Suppressor macrophage treated with lipopolysaccharide for 4 hours (primary cell): ENCODE measurements around the gene ADAM10.

Experiments used
- DNase-seq: peaks from one replicate; pipeline ENCODE4 v3.0.0-alpha.2; 2020

ADAM10 gene

DNA sequence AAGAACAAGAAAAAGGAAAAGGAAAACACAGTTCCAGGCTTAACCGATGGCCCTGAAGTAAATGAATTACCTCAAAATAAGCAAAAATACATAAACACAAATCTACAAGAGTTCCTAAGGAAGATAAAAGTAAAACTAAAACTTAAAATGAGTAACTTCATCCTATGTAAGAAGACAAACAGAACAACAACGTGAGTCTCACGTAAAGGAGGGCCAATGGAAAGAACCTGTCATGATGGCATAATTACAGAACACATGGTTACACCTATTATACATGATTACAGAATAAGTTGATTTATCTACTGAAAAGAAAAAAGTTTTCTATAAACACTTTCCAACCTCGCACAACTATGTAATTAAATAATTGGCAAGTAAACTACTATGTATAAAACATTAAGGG, 42.1 kb downstream of the ADAM10 start:
- no peak for DNase-seq

DNA sequence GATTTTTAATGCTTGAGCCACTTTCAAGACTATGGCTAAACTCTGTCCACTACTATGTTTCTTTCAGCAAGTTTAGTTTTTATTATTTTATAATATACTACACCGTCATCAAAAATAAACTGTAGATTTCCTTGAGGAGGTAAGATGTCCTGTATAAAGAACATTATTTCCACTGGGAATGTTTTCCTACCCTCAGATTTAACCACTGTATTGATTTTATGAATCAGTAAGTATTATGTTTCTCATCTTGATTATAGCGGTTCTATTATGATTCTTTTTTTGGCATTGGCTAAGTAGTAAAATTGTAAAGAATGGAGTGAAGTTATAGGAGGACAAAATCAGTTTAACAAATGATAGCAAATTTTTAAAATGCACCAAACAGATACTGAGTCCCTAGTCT, 44.4 kb downstream of the ADAM10 start:
- DNase-seq: no peak

DNA sequence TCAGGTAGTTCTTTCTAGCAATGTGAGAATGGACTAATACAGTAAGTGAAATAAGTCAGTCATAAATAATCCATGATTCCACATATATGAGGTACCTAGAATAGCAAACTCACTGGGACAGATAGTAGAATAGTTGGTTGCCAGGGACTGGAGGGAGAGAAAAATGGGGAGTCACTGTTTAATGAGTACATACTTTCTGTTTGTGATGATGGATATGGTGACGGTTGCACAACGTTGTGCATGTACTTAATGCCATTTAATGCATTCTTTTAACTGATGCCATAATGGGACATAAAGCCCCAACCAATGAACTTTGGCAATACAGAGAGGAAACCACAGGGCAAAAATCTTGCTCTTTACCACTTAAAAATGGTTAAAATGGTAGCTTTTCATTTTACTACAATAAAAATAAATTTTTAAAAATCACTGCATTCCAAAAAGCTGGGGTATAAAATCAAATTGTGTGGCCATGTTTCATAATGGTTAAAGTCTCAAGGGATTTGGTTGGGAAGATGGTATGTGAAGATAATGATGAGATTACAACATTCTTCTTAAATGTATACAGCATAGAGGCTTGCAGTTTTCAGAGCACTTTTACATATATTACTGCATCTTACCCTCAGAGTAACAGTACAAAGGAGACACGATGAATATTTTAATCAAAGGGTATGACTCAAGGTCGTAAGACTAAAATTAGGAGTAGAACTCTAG, 45.2 kb downstream of the ADAM10 start:
- no peak for DNase-seq

DNA sequence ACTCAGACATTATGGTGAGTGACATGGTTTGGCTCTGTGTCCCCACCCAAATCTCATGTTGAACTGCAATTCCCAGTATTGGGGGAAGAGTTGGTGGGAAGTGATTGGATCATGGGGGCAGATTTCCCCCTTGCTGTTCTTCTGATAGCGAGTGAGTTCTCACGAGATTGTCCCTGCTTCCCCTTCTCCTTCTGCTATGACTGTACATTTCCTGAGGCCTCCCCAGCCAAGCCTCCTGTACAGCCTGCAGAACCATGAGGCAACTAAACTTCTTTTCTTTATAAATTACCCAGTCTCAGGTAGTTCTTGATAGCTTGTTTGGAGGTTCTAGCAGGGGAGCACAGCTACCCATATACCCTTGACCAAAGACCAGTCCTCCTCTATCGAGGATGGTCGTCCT, 45.9 kb downstream of the ADAM10 start:
- no peak for DNase-seq

DNA sequence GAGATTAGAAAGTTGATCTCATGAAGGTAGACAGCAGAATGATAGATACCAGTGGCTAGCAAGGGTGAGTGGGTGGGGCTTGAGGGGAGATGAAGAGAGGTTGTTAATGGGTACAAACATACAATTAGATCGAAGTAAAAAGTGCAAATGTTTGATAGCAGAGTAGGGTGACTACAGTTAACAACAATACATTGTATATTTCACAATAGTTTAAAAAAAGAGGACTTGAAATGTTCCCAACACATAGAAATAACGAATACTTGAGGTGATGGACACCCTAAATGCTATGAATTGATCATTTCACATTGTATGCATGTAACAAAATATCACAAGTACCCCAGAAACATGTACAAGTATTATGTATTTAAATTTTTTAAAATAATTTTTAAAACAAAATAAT, 47.3 kb downstream of the ADAM10 start:
- no peak for DNase-seq

DNA sequence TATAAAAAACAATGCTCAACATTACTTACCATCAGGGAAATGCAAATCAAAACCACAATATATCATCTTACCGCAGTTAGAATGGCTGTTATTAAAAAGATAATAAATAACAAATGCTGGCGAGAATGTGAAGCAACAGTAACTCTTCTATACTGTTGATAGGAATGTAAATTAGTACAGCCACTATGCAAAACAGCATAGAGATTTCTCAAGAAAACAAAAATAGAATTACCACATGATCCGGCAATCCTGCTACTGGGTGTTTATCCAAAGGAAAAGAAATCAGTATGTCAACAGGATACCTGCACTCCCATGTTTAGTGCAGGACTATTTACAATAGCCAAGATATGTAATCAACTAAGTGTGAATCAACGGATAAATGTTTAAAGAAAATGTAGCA, 48.1 kb downstream of the ADAM10 start:
- DNase-seq: no peak

DNA sequence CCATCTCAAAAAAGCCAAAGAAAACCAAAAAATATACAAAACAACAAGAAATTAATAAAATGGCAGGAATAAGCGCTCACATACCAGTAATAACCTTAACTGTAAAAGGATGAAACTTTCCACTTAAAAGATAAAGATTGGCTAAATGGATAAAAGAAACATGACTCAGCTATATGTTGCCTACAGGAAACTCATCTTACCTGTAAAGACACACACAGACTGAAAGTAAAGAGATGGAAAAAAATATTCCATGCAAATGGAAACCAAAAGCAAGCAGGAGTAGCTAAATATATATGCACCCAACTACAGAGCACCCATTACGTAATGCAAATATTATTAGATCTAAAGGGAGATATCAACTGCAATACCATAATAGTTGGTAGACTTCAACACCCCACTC, 49.7 kb downstream of the ADAM10 start:
- DNase-seq: no peak

DNA sequence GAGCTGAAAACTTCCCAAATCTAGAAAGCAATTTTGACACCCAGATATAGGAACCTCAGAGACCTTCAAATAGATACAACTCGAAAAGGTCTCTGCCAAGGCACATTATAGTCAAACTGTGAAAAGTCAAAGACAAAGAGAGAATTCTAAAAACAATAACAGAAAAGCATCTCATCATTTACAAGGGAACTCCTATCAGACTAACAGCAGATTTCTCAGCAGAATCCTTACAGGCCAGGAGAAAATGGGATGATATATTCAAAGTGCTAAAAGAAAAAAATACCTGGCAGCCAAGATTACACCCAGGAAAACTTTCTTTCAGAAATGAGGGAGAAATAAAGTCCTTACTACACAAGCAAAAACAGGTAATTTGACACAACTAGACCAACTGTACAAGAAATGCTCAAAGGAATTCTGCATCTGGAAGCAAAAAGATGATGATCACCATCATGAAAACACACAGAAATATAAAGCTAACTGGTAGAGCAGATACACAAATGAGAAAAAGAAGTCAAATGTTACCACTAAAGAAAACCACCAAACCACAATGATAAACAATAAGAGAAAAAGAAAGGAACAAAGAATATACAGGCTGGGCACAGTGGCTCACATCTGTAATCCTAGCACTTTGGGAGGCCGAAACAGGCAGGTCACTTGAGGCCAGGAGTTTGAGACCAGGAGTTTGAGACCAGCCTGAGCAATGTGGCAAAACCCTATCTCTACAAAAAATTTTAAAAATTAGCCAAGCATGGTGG, 50.4 kb downstream of the ADAM10 start:
- DNase-seq: no peak

DNA sequence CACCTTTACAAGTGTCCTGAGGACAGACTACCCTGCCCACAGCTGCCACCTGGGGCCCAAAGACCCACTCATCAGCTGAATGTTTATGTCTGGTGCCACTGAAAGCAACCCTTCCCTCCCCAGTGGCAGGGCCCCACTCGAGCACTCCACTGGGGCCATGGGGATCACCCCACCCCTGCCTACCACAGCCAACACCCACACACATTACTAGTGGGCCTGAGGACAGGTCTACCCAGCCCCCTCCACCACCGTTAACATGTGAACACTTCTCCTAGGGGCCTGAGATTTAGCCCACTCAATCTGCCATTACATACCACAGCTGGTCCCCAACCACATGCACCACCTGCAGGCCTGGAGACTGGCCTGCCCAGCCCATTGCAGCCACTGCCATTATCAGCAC, 52.3 kb downstream of the ADAM10 start:
- DNase-seq: no peak

DNA sequence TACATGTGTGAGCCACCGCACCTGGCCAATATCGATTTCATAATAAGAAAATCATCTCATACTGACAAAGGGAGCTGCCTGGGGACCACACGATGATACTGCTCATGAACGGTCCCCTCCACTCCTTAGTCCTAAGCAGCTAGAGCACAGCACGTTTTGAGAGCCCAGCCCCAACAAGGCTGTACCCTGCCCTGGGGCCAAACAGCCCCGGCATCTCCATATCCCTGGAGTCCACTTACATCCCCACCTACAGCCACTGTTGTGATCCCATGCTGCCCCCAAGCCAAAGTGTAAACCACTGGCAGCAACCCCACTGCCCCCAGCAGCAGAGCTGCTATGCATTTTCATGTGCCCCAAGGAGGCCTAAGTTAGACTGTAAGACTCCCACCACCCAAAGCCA, 52.8 kb downstream of the ADAM10 start:
- DNase-seq: no peak

DNA sequence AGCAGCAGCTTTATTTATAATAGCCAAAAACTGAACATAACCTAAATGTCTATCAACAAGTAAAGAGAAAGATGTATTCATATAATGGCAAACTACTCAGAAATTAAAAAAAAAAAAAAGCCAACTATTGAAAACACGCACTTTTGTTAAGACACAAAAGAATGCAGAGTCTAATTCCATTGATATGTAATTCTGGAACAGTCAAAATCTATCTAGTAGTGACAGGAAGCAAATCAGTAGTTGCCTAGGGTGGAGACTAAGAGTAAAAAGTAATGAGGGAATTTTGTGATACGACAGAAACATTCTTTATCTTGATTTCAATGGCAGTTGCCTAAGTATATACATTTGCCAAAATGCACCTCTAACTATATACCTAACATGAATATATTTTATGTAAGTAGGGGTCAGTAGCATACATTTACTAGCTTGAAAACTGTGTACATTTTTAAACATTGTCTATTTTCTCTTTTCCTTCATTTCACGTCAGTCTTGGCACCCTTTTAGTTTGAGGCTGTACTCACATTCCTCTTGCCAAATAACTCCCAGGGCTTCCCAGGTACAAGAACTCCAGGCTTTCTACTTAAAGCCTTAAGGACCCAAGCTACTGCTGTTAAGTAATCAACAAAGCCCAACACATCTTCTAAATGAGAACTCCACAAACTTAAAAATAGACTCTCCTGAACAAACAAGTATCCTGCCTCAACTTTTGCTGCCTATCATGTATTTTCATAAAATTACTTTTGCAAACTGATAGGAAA, 54.7 kb downstream of the ADAM10 start:
- no peak for DNase-seq

DNA sequence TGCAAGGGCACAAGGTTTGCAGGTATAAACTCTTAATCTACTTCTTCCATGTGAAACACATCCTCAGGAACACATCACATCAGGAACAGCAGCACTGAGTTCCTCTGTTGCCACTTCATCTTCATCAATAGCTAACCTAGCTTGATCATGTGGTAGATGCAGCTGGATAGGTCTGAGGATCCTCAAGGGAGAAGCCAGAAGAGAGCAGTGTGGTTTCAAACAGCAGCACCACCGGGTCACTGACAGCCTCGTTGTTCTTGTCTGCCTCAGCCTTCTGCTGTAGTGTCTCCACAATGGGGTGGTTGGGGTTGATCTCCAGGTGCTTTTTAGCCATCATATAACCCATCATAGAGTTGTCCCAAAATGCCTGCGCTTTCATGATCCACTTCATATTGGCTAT, 58.8 kb downstream of the ADAM10 start:
- DNase-seq: no peak

DNA sequence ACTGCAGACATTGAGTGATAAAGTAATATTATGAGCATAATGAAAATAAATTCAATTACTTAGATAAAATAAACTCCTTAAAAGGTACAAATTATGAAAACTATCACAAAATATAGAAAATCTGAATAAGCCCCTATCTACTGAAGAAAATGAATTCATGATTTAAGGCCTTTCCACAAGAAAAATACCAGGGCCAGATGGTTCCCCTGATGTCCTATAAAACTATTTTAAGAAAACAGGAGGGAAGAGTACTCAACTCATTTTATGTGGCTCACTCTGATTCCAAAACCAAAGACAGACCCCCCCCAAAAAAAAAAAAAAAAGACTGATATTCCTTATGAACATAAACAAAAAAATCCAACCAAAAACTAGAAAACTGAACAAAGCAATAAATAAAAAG, 59.9 kb downstream of the ADAM10 start:
- no peak for DNase-seq

DNA sequence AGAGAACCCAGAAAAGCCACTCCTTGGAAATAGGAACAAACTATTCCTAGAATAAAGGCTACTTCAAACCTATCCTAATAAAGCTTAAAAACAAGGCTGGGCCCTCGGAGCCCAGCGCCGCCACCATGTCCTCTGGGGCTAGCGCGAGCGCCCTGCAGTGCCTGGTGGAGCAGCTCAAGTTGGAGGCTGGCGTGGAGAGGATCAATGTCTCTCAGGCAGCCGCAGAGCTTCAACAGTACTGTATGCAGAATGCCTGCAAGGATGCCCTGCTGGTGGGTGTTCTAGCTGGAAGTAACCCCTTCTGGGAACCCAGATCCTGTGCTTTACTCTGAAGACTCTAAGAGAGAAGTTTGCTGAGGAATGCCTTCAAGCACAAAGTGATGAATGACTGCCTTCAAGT, 63.2 kb downstream of the ADAM10 start:
- DNase-seq: no peak

DNA sequence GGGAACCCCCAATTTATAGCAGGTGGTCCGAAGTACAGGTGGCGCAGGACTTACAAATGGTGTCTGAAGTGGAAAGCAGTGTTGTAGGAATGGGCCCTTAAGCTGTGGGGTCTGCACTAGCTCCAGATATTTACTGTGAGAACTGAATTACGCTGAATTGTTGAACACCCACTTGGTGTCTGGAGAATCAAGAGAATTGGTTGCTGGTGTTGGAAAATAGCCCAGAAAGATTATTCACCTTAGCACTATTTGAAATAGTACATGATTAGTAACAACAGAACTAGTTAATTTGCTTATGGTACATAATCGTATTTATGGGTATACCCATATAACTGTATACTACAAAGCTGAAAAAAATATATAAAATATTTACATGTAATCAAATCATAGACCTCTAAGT, 64.8 kb downstream of the ADAM10 start:
- no peak for DNase-seq

DNA sequence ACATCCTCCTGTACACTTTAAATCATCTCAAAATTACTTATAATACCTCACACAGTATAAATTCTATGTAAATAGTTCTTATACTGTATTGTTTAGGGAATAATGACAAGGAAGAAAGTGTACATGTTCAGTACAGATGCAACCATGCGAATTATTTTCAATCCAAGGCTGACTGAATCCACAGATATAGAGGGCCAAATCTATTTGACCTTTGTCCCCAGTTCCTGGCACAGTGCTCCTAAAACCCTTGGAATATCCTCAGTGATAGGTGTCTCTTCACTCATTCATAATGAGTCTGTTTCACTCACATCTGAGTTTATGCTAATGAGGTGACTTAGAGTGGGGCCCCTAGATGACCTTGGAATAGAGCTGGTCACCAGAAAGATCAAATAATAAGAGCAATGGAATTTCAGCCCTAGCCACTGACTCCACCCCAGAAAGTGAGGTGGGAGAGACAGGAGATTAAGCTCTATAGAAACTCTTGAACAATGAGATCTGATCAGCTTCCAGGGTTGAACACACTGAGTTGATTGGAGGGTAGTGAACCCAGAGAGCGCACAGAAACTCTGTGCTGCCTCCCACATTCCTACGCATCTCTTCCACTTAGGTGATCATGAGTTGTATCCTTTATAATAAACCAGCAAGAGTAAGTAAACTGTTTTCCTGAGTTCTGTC, 65.3 kb downstream of the ADAM10 start:
- no peak for DNase-seq

DNA sequence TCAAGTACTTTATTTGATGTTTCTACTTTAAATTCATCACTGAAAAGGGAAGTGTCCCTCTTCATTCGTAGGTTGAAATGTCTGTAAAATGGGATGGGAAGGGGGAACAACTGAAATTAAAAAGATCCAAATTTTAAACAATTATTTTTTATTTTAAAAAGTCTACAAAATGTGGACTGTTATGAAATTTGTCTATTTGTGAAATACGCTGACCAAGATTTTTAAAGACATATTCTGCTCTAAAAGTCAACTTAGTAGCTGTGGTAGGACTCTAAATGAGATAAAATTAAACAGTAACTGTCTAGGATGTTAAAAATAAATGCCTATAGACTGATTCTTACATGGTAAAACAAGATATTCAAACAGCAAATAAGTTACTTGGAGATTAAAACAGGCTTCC, 67.3 kb downstream of the ADAM10 start:
- no peak for DNase-seq

DNA sequence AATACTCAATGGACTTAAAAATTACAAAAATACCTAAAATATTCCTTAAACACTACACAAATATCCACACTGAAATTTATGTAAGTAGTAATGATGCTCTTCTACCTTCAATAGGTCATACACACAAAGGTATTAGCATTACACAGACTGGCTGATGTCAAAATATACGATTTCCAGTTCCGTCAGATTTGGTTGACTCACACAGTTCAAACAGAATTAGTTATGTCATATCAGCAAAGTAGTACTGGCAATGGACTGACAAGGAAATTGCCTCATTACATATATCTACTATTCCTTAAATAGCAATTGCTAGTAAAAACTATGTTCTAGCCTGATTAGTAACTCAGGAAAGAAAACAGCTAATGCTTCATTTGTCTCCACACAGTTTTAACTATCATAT, 70.8 kb downstream of the ADAM10 start:
- DNase-seq: peak; percentile 45

DNA sequence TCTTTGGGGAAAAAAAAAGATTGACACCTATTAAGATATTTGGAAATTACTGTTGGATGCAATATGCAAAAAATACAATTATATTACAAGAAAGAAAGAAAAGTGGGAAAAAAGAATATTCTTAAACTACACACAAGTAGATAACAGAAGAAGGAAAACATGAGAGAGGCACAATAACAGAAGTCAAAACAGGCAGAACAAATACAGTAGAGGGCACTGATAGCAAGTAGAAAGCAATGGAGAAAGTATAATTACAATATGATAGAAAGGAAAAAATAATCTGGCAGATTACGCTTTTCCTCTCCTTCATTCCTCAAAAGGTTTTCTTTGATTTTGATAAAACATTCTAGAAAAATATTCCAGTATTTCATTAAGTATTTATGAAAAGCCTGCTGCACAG, 72.1 kb downstream of the ADAM10 start:
- DNase-seq: no peak

DNA sequence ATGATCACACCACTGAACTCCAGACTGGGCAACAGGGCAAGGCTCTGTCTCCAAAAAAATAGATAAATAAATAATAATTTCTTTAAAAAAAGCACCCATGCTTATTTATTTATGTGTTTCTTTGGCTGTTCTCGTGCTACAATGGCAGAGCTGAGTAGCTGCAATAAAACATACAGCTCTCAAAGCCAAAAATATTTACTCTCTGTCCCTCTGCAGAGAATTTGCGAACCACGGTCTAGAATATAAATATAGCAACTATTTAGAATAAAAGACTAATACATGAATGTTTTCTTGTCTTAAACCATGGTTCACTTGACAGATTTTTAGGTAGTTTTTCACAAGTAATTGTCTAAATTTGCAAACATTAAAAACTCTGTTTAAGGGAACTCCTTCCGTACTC, 72.7 kb downstream of the ADAM10 start:
- no peak for DNase-seq

DNA sequence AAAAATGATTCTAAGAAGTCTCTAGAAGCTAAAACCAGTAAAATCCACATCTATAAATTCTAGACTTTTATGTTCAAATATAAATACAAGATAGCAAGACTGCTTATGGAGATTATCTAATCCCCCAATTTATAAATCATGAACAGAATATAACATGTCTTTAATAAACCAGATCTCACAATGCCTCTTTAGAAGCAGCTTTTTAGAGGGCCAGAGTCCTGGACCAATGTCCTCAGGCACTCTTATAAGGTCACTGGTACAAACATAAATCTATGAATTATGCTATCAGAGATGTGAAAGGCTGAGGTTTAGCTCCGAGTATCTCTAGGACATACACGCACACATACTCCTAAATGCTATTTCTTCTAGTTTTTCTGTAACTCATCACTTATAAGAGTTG, 78.3 kb downstream of the ADAM10 start:
- DNase-seq: no peak

DNA sequence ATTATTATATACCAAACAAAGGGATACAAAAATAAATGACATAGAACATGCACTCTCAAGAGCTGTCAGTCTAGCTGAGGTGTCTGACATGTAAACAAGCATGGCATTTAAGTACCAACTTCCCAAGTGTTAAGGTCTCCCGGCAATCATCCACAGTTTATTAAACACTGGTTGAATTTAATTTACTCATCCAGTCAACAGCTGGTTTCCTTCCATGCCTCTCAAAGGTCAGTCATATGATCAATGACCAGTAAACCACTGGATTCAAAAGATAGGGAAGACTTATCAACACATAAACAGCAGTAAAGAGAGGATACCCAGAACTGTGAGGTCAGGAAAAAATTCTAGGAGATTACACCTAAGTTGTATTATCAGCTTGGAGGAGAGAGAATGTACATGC, 80.4 kb downstream of the ADAM10 start:
- peak; percentile 14 for DNase-seq

DNA sequence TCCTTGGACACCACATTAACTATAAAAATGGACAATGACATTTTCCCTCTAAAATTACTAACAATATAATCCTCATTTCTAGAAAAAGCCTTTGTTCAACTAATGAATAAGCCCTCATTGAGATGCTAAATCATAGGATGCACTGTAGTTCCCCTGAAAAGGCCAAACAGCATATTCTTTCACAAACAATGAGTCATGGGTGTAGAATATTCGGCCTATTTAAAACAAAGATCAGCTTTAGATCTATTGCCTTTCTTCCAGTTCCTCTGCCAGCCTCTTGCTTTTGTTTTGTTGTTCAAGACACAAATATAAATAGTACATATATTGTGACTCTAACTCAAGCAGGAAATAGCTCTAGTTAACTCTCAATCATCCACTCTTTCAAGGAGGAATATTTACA, 82.5 kb downstream of the ADAM10 start:
- peak; percentile 69 for DNase-seq

DNA sequence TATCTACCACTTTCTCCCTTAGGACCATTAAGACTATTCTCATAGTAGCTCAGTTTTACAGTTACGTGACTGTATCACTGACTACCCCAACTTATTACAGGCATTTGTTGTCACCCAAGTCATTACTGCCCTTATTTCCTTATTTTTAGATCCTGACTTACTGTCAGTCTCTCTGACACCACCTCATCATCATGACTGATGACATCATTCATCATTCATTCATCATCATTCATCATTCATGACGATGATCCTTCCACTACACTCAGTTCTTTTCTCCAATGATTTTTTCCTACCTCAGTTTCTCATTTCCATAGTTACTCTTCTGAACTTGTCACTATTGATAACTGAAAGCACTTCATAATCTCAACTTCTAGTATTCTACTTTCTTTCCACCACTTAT, 83.8 kb downstream of the ADAM10 start:
- peak; percentile 67 for DNase-seq
